Liver (tissue), 9 donors: ENCODE measurements around the gene COL27A1. TPM values are rescaled to one million over a fixed set of nuclear protein-coding genes. Genes with fewer than 3 reads are reported as not detected.
A peak's percentile ranks its signal among the peaks of the same experiment; 100 is the strongest.

Experiments used
- DNase-seq: peaks from one replicate; pipeline ENCODE4 v3.0.0-alpha.2; 2017; ENCODE audit warnings: low spot score
- H3K27ac ChIP-seq, 2 donors: one replicate each; pipeline ENCODE4 v1.7.0; 2013; ENCODE audit warnings: inconsistent platforms in 2 of 2, low read length in 2 of 2, control low read depth in 1 of 2, low read depth in 1 of 2, mild to moderate bottlenecking in 1 of 2
- H3K27me3 ChIP-seq, 4 donors: one replicate each; pipeline versions ENCODE4 v1.6.1 to v1.7.0; 2013; ENCODE audit warnings: low read length in 3 of 4, inconsistent platforms in 1 of 4, mild to moderate bottlenecking in 1 of 4, moderate library complexity in 1 of 4; ENCODE audit not compliant: control insufficient read depth in 4 of 4, insufficient read depth in 4 of 4
- H3K36me3 ChIP-seq, 4 donors: one replicate each; pipeline versions ENCODE4 v1.6.1 to v1.7.0; 2013; ENCODE audit warnings: low read length in 3 of 4, mild to moderate bottlenecking in 3 of 4, low read depth in 1 of 4, moderate library complexity in 1 of 4; ENCODE audit not compliant: control insufficient read depth in 4 of 4, insufficient read depth in 3 of 4
- H3K4me1 ChIP-seq, 4 donors: one replicate each; pipeline versions ENCODE4 v1.6.1 to v1.7.0; 2013; ENCODE audit warnings: low read length in 3 of 4, mild to moderate bottlenecking in 3 of 4, moderate library complexity in 1 of 4; ENCODE audit not compliant: control insufficient read depth in 4 of 4, insufficient read depth in 4 of 4
- H3K4me3 ChIP-seq, 3 donors: one replicate each; pipeline versions ENCODE4 v1.6.1 to v1.7.0; 2013; ENCODE audit warnings: low read length in 3 of 3, control low read depth in 1 of 3, low read depth in 1 of 3, mild to moderate bottlenecking in 1 of 3
- H3K9ac ChIP-seq, 2 donors: one replicate each; pipeline ENCODE4 v1.7.0; 2013; ENCODE audit warnings: low read length in 2 of 2, mild to moderate bottlenecking in 2 of 2, moderate library complexity in 2 of 2, control low read depth in 1 of 2, low read depth in 1 of 2
- H3K9me3 ChIP-seq, 4 donors: one replicate each; pipeline versions ENCODE4 v1.6.1 to v1.7.0; 2013; ENCODE audit warnings: low read length in 3 of 4; ENCODE audit not compliant: control insufficient read depth in 4 of 4
- EGR1 ChIP-seq, 2 donors: IDR thresholded peaks; 2 replicates each; pipeline ENCODE4 v1.6.1; 2016 to 2018; ENCODE audit warnings: antibody characterized with exemption in 2 of 2, low read depth in 2 of 2
- FOXA1 ChIP-seq: IDR thresholded peaks from 2 replicates; pipeline ENCODE4 v1.6.1; 2016; ENCODE audit warnings: antibody characterized with exemption
- FOXA2 ChIP-seq: IDR thresholded peaks from 2 replicates; pipeline ENCODE4 v1.6.1; 2016; ENCODE audit warnings: antibody characterized with exemption
- GABPA ChIP-seq, 2 donors: IDR thresholded peaks in 1 of 2; conservative IDR thresholded peaks in 1 of 2; 2 replicates each; pipeline ENCODE4 v1.6.1; 2016; ENCODE audit warnings: antibody characterized with exemption in 2 of 2, mild to moderate bottlenecking in 1 of 2, moderate library complexity in 1 of 2
- HNF4A ChIP-seq, 2 donors: conservative IDR thresholded peaks; 2 replicates each; pipeline ENCODE4 v1.6.1; 2016; ENCODE audit warnings: antibody characterized with exemption in 2 of 2, mild to moderate bottlenecking in 2 of 2
- HNF4G ChIP-seq: IDR thresholded peaks from 2 replicates; pipeline ENCODE4 v1.6.1; 2016; ENCODE audit warnings: antibody characterized with exemption
- JUND ChIP-seq, 2 donors: IDR thresholded peaks; 2 replicates each; pipeline ENCODE4 v1.6.1; 2016; ENCODE audit warnings: antibody characterized with exemption in 2 of 2
- NR2F2 ChIP-seq: IDR thresholded peaks from 2 replicates; pipeline ENCODE4 v1.6.1; 2016; ENCODE audit warnings: antibody characterized with exemption
- RAD21 ChIP-seq, 2 donors: IDR thresholded peaks; 2 replicates each; pipeline ENCODE4 v1.6.1; 2016; ENCODE audit warnings: antibody characterized with exemption in 2 of 2, mild to moderate bottlenecking in 2 of 2
- RXRA ChIP-seq, 2 donors: IDR thresholded peaks; 2 replicates each; pipeline ENCODE4 v1.6.1; 2017 to 2018; ENCODE audit warnings: antibody characterized with exemption in 2 of 2, mild to moderate bottlenecking in 1 of 2
- SP1 ChIP-seq: IDR thresholded peaks from 2 replicates; pipeline ENCODE4 v1.6.1; 2018; ENCODE audit warnings: antibody characterized with exemption, mild to moderate bottlenecking
- TAF1 ChIP-seq: conservative IDR thresholded peaks from 2 replicates; pipeline ENCODE4 v1.6.1; 2016; ENCODE audit warnings: antibody characterized with exemption, mild to moderate bottlenecking
- YY1 ChIP-seq: IDR thresholded peaks from 2 replicates; pipeline ENCODE4 v1.6.1; 2016; ENCODE audit warnings: antibody characterized with exemption, mild to moderate bottlenecking
- WGBS: extraction: QIAGEN DNeasy Blood & Tissue Kit; methylation state at CpG from one replicate; pipeline ENCODE4 v1.1.7; 2013; 5-methylcytosine and 5-hydroxymethylcytosine counted together
- polyA plus RNA-seq, 2 donors: library from polyadenylated mRNA; stranded (reverse) in 1 of 2; unstranded in 1 of 2; fragments of 200-250 nt in 1 of 2; fragments of >200 nt in 1 of 2; fragmentation: Nextera tagmentation in 1 of 2; extraction: Ambion mirVana in 1 of 2; gene quantifications; one replicate each; pipeline versions ENCODE4 v1.2.1 to v1.2.3, GENCODE V29; 2013 to 2015
- total RNA-seq, 2 donors: library from RNA; depleted of rRNA; stranded (reverse); fragments of >200 nt; gene quantifications; one replicate each; pipeline ENCODE4 v1.2.3, GENCODE V29; 2014
- TF ChIP-seq, protein P1 (sequence below): IDR thresholded peaks from 2 replicates; pipeline ENCODE4 v1.6.1; 2016; ENCODE audit warnings: antibody characterized with exemption
- TF ChIP-seq, protein P2 (sequence below): IDR thresholded peaks from 2 replicates; pipeline ENCODE4 v1.6.1; 2016; ENCODE audit warnings: antibody characterized with exemption
- TF ChIP-seq, protein P3 (sequence below): fragments of 150-350 bp; IDR thresholded peaks from 2 replicates; pipeline ENCODE4 v1.5.1; 2017; ENCODE audit warnings: improper control_type of control experiment, low read depth, low read length; ENCODE audit not compliant: missing input control
- TF ChIP-seq, protein P4 (sequence below): IDR thresholded peaks from 2 replicates; pipeline ENCODE4 v1.6.1; 2016; ENCODE audit warnings: antibody characterized with exemption, mild to moderate bottlenecking
- donor health status: healthy.
- donor health status: healthy.
- donor health status: healthy.
- donor health status: healthy.
- donor health status: healthy.

The COL27A1 gene
- total and polyA plus RNA-seq, 4 donors, result 7.0 to 20.4 (median 12.0) TPM

DNA sequence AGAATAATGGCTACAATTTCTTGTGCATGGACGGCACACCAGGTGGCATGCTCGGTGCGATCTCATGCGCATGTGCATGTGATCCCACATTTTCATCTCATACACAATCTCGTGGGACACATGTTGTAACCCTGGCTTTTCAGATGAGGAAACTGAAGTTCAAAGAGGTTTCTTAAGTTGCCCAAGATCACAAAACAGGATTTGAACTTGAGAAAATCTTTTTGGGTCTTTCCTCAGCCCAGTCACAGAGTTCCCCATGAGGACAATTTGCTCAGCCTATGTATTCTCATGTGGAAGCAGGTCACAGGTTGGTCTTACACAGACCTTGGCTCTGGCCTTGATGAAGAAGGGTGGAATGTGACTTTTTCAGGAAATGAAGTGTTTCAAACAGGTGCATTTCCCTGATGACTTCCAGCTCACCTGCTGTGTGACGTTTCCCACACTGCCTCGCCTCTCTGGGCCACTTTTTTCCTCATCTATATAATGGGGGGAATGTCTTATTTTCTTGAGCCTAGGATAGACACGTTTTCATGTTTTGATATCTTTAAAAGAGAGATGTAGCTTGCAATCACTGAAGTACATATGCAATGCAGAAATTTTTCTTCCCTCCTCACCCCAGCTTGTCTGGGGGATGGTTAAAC, 160.5 kb downstream of the COL27A1 start:
- H3K9me3 ChIP-seq, result no peaks in the 10 kb centered on the region
- H3K4me3 ChIP-seq, result peak overlapping the region; percentile 9 to 37 (median 13)
- H3K27ac ChIP-seq, result peak overlapping the region; percentile 86 to 95
- no peak for DNase-seq
- peaks cover 0 to 2% (median 0%) of the 10 kb centered on the region in 4 donors for H3K36me3 ChIP-seq
- TF ChIP-seq YY1, result no peak
- TF ChIP-seq, protein P1, sequence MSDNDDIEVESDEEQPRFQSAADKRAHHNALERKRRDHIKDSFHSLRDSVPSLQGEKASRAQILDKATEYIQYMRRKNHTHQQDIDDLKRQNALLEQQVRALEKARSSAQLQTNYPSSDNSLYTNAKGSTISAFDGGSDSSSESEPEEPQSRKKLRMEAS, result no peak
- peak in 1 of 2 donors; percentile 94 for TF ChIP-seq RXRA (IDR thresholded peaks at IDR 0.05)
- peak; percentile 73 for TF ChIP-seq SP1
- TF ChIP-seq JUND (IDR thresholded peaks at IDR 0.05), result no peak
- TF ChIP-seq FOXA2, result no peak
- TF ChIP-seq, protein P2, sequence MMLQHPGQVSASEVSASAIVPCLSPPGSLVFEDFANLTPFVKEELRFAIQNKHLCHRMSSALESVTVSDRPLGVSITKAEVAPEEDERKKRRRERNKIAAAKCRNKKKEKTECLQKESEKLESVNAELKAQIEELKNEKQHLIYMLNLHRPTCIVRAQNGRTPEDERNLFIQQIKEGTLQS, result no peak
- TF ChIP-seq NR2F2, result peak; percentile 25
- TF ChIP-seq, protein P3, sequence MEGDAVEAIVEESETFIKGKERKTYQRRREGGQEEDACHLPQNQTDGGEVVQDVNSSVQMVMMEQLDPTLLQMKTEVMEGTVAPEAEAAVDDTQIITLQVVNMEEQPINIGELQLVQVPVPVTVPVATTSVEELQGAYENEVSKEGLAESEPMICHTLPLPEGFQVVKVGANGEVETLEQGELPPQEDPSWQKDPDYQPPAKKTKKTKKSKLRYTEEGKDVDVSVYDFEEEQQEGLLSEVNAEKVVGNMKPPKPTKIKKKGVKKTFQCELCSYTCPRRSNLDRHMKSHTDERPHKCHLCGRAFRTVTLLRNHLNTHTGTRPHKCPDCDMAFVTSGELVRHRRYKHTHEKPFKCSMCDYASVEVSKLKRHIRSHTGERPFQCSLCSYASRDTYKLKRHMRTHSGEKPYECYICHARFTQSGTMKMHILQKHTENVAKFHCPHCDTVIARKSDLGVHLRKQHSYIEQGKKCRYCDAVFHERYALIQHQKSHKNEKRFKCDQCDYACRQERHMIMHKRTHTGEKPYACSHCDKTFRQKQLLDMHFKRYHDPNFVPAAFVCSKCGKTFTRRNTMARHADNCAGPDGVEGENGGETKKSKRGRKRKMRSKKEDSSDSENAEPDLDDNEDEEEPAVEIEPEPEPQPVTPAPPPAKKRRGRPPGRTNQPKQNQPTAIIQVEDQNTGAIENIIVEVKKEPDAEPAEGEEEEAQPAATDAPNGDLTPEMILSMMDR, result no peak
- TF ChIP-seq HNF4A (conservative IDR thresholded peaks at IDR 0.05), result peak in 1 of 2 donors; percentile 48
- no peak for TF ChIP-seq RAD21 (IDR thresholded peaks at IDR 0.05)
- no peak for TF ChIP-seq GABPA (IDR thresholded peaks at IDR 0.05 in 1 of 2, conservative IDR thresholded peaks at IDR 0.05 in 1 of 2)
- TF ChIP-seq TAF1, result no peak
- TF ChIP-seq FOXA1, result no peak
- TF ChIP-seq, protein P4, sequence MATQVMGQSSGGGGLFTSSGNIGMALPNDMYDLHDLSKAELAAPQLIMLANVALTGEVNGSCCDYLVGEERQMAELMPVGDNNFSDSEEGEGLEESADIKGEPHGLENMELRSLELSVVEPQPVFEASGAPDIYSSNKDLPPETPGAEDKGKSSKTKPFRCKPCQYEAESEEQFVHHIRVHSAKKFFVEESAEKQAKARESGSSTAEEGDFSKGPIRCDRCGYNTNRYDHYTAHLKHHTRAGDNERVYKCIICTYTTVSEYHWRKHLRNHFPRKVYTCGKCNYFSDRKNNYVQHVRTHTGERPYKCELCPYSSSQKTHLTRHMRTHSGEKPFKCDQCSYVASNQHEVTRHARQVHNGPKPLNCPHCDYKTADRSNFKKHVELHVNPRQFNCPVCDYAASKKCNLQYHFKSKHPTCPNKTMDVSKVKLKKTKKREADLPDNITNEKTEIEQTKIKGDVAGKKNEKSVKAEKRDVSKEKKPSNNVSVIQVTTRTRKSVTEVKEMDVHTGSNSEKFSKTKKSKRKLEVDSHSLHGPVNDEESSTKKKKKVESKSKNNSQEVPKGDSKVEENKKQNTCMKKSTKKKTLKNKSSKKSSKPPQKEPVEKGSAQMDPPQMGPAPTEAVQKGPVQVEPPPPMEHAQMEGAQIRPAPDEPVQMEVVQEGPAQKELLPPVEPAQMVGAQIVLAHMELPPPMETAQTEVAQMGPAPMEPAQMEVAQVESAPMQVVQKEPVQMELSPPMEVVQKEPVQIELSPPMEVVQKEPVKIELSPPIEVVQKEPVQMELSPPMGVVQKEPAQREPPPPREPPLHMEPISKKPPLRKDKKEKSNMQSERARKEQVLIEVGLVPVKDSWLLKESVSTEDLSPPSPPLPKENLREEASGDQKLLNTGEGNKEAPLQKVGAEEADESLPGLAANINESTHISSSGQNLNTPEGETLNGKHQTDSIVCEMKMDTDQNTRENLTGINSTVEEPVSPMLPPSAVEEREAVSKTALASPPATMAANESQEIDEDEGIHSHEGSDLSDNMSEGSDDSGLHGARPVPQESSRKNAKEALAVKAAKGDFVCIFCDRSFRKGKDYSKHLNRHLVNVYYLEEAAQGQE, result no peak
- no peak for TF ChIP-seq HNF4G
- TF ChIP-seq EGR1 (IDR thresholded peaks at IDR 0.05; ENCODE audit: low read depth in 2 of 2), result peak in 1 of 2 donors; percentile 41
- WGBS, result 76% methylated on average over 8 of the region's 8 CpGs
- no peaks in the 10 kb centered on the region for H3K27me3 ChIP-seq
- H3K9ac ChIP-seq, result no peak overlapping the region
- H3K4me1 ChIP-seq, result peaks cover 14 to 45% (median 27%) of the 10 kb centered on the region in 4 donors

DNA sequence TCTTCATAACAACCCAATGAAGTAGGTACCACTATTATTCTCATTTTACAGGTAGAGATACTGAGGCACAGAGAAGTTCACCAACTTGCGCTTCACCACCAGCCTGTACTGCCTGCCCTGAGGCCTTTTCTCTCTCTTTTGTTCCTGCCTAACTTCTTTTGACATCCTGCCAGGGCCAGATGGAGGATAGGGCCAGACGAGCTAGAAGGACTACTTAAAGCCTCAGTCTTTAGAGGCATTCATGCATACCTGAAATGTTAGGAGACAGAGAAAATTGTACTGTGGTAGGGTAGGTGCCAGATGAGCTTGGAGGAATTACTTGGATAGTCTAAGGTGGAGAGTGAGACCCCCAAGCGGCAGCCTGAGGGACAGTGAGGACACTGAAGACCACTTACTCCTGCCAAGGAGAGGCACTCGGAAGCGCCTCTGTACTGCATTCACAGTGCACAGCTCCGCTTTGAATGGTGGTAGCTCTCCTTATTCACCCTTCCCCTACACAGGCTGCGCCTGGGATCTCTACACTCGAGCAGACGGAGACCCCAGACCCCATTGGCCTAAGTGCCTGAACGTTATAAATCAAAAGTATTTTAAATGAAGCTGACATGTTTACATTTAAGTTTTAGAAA, 161.4 kb downstream of the COL27A1 start:
- H3K36me3 ChIP-seq, result no peaks in the 10 kb centered on the region
- H3K27ac ChIP-seq, result peak overlapping the region; percentile 86 to 95
- peak overlapping the region in 1 of 2 donors; percentile 67 for H3K9ac ChIP-seq
- 83% methylated on average over 10 of the region's 10 CpGs for WGBS
- no peaks in the 10 kb centered on the region for H3K27me3 ChIP-seq
- H3K4me1 ChIP-seq, result peaks cover 14 to 46% (median 27%) of the 10 kb centered on the region in 4 donors
- no peaks in the 10 kb centered on the region for H3K9me3 ChIP-seq
- no peak overlapping the region for H3K4me3 ChIP-seq
- peak; percentile 21 for DNase-seq
- no peak for TF ChIP-seq SP1
- no peak for TF ChIP-seq GABPA (IDR thresholded peaks at IDR 0.05 in 1 of 2, conservative IDR thresholded peaks at IDR 0.05 in 1 of 2)
- TF ChIP-seq, protein P1, result no peak
- TF ChIP-seq, protein P2, result no peak
- TF ChIP-seq FOXA2, result no peak
- TF ChIP-seq RXRA (IDR thresholded peaks at IDR 0.05), result no peak
- TF ChIP-seq HNF4A (conservative IDR thresholded peaks at IDR 0.05), result no peak
- no peak for TF ChIP-seq JUND (IDR thresholded peaks at IDR 0.05)
- TF ChIP-seq RAD21 (IDR thresholded peaks at IDR 0.05), result no peak
- TF ChIP-seq EGR1 (IDR thresholded peaks at IDR 0.05; ENCODE audit: low read depth in 2 of 2), result no peak
- TF ChIP-seq YY1, result no peak
- TF ChIP-seq HNF4G, result no peak
- TF ChIP-seq TAF1, result no peak
- TF ChIP-seq NR2F2, result no peak
- TF ChIP-seq FOXA1, result no peak
- TF ChIP-seq, protein P4, result no peak
